NCI-H2107 treated with DMSO at 0.1 percent for 48 hours (cell line): ENCODE results near the gene GRPEL2.
"Not testable (repeated sequence)": the region's sequence is repeated elsewhere in the genome, so short reads cannot be mapped to it uniquely, and the experiment has no call there.

Source experiments
- DNase-seq: peaks from one replicate; lab custom pipeline; 2025; ENCODE audit not compliant: unreplicated experiment; lab: John Stamatoyannopoulos, UW

Gene GRPEL2

DNA sequence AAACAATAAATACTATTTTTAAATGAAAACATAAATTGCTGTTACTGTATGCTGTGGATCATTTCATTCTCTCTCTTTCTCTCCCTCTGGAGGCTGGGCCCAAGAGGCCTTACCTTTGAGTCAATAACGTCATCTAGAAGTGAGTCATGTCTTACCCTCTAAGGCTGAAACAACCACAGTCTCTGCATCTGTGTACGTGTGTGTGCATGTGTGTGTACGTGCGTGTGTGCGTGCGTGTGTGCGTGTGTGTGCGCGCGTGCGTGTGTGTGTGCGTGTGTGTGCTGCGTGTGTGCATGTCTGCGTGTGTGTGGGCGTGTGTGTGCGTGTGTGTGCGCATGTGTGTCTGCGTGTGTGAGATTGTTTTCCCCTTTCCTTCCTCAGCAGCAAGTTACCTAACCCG, 47.4 kb downstream of the GRPEL2 start:
- DNase-seq, result no peak

DNA sequence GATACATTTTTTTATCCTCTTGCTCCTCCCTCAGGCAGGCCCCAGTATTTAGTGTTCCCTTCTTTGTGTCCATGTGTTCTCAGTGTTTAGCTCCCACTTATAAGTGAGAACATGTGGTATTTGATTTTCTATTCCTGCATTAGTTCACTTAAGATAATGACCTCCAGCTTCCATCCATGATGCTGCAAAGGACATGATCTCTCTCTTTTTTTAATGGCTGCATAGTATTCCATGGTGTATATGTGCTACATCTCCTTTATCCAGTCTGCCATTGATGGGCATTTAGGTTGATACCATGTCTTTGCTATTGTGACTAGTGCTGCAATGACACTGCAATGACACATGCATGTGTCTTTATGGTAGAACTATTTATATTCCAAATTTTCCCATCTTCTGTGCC, 49.7 kb downstream of the GRPEL2 start:
- not testable (repeated sequence) for DNase-seq

DNA sequence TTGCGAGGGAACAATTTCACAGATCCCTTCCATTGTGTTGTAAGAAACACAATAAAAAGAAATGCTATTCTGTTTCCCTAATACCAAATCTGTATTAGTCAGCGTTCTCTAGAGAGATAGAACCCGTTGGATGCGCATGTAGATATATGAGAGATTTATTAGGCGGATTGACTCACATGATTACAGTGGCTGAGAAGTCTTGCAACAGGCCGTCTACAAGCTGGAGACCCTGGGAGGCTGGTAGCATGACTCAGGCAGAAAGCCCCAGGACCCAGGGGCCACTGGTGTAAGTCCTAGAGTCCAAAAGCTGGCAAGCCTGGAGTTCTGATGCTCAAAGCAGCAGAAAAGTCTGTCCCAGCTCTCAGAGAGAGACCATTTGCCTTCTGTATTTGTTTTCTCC, 52.2 kb downstream of the GRPEL2 start:
- no peak for DNase-seq

DNA sequence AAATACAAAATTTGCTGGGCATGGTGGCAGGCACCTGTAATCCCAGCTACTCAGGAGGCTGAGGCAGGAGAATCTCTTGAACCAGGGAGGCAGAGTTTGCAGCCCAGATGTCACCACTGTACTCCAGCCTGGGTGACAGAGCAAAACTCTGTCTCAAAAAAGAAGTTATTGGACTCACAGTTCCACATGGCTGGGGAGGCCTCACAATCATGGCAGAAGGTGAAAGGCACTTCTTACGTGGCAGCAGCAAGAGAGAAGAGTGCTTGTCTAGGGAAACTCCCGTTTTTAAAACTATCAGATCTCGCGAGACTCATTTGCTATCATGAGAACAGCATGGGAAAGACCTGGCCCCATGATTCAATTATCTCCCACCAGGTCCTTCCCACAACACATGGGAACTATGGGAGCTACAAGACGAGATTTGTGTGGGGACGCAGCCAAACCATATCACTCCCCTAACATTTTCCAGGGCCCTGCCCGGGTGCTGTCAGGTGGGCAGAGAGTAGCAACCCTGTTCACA, 53.5 kb downstream of the GRPEL2 start:
- DNase-seq, result not testable (repeated sequence)

DNA sequence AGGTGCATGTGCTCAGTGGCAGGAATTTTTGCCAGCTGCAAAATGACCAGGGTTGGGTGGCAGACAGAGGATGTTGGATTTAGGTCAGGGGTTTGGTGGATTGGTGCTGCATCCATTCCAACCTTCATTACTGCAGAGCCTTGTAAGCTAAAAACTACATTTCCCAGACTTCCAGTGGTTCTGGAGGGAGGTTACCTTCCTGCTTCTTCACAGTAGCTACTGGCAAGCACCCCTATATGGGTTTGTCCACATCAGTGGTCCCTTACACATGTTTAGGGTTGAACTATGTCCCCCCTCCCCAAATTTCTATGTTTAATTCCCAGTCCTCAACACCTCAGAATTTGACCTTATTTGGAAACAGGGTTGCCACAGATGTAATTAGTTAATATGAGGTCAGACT, 54.5 kb downstream of the GRPEL2 start:
- DNase-seq, result no peak

DNA sequence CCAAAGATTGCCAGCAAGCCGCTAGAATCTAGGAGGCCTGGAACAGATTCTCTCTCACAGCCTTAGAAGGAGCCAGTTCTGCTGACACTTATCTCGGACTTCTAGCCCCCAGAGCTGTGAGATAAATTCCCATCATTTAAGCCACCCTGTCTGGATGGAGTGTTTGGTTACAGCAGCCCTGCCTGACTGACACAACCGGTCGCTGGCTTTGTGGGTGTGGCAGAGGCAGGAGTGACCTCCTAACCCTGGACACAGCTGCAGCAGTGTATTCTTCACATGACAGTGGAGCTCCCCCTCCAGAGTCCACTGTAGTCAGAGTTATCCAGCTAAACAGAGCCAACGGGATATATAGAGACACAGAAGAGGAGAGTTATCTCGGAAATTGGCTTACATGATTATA, 55.0 kb downstream of the GRPEL2 start:
- no peak for DNase-seq

DNA sequence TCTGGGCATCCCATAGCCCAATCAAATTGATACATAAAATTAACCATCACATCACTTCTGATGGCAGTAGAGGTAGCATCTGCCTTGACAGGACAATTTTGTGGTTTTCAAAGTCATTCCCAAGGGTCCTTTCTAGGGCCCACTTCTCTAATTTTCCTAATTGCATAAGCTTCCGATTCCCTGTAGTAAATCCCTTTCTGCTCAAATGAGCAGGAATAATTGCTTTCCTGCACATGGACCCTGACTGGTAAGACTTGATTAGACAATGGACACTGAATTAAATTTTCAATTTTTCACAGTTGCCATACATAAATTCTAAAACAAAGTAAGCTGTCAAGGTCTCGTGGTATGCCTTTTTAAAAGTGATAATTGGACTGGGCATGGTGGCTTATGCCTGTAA, 55.8 kb downstream of the GRPEL2 start:
- no peak for DNase-seq

DNA sequence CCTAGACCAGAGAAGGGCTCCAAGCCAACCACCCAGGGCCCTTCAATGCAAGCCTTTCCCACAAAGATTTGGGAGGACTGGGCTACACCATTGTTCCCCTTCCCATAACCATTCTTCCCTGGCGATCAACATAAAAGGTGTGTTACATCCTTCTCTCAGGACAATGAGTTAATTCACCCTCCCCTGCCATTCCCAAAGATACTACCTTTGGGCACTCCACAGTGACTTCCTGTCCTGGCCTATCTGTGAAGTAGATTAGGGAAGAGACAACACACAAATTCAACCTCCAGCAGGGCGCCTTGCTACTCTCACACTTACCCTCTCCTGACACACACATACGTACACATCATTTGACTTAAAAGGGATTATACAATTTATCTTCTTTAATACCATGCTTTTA, 57.0 kb downstream of the GRPEL2 start:
- no peak for DNase-seq
